NCI-H748 (cell line): Measurements from ENCODE around the gene EPHA10.
"Not testable (repeated sequence)": the region's sequence is repeated elsewhere in the genome, so short reads cannot be mapped to it uniquely, and the experiment has no call there.

Source experiments
- DNase-seq: peaks from one replicate; lab custom pipeline; 2025; ENCODE audit not compliant: unreplicated experiment; lab: John Stamatoyannopoulos, UW

The EPHA10 gene

DNA sequence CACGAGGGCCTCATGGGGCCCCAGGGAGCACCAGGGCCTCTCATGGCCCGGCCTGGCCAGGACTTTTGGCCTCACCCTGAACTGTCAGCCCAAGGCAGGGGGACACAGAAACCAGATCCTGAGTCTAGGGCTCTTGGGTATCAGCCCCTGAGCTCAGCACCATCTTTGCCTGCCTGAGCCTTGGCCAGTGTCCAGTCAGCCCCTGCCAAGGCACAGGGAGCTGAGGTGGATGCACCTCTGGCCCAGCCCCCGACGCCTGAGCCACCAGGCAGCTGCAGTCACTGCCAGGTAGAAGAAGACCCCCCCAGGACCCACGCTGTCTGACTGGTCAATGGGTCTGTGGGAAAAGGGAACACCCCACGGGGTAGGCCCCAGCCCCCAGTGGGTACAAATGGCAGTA is 47.3 kb downstream of the EPHA10 start:
- no peak for DNase-seq

DNA sequence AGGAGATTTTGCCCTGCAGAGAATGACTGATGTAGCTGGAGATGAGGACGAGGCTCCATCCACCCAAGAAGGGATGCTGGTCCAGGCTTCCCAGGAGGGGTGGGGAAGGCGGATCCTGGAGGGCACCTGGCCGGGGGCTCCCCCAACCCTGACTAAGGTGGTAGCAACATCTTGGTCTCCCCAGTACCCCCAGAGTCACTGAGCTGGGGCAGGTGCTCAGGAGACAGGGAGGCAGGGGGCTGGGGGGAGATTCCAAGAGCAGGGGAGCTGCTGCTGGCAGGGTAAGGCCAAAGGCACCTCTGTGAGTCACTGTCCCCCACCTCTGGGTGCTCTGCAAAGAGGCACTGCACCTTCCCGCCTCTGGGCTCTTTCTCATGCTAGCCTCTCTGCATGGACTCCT is 48.6 kb downstream of the EPHA10 start:
- no peak for DNase-seq

DNA sequence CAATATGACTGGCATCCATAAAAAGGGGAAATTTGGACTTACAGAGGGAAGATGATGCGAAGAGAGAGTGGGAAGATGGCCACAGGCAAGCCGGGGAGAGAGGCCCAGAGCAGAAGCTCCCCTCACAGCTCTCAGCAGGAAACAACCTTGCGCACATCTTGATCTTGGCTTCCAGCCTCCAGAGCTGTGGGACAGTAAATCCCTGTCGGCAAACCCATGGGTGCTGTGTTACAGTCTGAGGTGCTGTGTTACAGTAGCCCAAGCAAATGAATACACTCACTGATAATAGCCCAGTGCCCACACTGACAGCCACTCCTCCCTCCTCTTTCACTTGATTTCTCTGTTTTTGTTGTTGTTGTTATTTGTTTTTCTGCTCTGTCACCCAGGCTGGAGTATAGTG is 50.2 kb downstream of the EPHA10 start:
- no peak for DNase-seq

DNA sequence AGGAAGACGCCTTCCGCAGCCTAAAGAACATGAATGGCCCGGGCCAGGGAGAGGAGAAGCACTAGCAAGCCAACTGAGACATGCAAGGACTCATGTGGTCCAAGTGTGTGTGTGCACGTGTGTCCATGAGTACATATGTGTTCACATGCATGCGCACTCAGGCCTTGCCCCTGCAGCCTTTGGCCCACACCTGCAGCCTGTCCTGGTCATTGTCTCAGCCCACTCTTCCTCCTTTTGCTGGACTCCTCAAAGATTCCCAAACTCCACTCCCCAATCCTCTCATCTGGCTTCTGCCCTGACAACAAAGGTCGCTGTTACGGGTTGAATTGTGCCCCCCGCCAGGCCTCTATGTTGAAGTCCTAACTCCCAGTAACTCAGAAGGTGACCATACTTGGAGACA is 50.7 kb downstream of the EPHA10 start:
- DNase-seq, result no peak

DNA sequence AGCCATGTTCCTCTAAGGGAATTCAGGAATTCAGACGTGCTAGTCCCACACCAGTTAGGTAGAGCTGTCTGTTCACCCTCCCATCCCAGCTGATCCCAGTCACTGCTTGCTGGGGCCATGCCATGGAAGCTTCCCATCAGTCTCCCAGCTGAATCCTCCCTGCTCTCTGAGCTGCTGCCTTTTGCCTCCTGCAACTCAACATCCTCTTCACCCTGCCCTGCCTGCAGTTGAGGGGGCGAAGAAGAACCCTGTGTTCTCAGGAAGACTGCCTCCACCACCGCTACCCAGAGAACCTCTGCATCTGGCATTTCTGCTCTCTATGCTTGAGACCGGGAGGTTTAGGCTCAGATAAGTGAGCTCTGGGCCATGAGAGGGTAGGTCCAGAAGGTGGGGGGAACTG is 56.4 kb downstream of the EPHA10 start:
- no peak for DNase-seq

DNA sequence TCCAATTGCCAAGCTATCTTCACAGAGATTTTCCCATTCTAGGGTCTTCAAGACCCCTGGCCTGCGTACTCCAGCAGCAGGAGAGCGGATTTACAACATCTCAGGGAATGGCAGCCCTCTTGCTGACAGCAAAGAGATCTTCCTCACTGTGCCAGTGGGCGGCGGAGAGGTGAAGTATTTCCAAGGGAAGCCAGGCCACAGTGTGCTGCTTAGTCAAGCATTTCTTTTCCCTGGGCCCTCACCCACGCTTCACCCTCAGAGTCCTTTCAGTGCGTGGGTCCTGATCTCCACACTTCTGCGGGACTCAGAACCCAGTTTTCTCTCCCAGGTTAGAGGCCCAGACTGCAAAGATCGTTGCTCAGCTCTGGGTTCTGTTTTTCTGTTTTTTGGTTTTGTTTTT is 59.5 kb downstream of the EPHA10 start:
- no peak for DNase-seq

DNA sequence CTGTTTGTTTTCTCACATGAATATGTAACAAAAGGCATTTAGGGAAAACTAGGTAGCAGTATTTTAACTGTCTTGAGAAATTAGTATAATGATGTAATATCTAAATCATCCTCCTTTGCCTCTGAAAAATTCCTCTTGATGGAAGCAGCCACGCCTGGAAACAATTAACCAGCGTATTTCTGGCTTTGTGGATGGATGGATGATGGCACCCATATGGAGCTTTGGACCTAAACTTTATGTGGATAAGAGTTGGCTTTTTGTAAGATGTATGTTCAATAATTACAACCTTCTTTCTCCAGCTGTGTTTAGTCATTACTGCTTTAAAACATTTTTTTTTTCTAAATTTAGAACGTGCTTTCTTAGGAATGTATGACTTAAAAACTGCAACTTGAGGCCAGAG is 60.0 kb downstream of the EPHA10 start:
- no peak for DNase-seq

DNA sequence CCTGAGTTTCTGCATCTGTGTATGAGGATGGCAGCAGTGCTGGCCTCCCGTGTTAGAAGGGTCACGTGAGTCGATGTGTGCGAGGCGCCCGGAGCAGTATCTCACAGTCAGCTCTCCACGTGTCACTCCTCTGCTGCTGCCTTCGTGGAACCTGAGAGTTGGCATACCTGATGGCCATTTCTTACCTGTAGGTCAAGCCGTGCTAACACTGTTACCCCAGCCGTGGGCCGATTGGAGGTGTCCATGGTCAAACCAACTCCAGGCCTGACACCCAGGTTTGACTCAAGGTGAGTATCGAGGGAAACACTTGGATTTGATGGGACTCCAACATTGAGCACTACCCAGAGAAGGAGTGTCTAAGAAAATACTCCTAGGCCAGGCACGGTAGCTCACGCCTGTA is 61.9 kb downstream of the EPHA10 start:
- no peak for DNase-seq

DNA sequence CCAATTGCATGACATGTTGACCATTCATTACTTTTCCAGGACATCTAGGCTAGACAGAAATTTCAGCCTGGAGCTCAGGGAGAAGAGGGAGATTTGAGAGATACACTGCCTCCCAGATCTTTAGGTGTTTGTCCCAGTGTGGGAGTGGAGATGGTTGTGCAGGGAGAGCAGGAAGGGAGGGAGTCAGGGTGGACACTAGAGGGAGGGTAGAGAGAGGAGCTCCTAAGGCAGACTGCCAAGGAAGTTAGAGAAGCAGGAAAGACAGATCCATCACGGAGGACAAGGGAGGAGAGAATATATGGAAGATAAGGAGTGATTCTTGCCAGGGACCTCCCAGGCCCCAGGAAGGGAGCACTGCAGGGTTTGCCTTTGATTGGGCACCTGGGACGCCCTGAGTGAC is 63.9 kb downstream of the EPHA10 start:
- DNase-seq, result no peak

DNA sequence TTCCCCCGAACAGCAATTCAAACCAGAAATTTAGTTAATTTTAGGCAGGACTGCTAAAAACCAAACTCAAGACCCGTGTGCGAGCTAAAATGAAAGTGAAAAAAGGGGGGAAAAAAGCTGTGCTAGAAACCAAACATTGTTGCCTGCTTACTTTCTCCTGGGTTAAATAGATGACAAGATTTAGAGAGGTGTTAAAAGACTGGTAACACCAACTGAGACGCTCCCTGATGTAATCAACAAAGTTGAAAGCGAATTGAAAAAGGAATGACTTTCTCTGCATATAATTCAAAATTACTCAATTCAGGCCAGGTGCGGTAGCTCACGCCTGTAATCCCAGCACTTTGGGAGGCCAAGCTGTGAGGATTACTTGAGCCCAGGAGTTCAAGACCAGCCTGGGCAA is 65.8 kb downstream of the EPHA10 start:
- DNase-seq, result no peak

DNA sequence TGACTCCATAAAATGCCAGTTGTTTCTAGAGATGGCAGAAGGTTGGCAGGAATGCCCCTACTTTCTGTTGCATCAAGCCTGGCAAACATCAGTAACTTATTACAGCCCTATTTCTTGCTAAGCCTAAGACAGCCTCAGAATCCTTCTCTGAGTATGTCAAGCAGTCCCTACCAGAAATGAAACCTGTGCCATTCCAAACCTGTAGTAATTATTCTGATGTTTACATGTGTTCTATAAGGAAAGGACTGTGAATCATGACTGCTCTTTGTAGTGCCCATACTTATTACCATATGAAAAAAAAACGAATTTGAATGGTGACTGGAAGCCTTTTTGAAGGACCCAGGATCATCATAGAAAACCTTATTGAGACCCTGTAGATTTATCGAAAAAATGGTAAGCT is 67.2 kb downstream of the EPHA10 start:
- DNase-seq, result no peak

DNA sequence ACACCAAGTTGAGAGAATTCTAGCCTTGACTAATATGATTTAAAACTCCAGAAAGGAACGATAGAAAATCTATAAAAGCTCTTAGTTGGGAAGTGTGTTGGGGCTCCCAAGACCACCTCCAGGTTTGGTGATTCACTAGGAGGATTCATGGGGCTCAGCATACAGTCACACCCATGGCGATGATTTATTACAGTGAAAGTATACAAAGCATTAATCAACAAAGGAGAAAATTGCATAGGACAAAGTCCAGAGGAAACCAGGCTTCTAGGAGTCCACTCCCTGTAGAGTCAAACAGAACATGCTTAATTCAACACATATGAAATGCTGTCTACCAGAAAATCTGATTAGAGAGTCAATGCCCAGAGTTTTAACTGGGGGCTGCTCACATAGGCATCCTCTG is 67.8 kb downstream of the EPHA10 start:
- DNase-seq, result no peak

DNA sequence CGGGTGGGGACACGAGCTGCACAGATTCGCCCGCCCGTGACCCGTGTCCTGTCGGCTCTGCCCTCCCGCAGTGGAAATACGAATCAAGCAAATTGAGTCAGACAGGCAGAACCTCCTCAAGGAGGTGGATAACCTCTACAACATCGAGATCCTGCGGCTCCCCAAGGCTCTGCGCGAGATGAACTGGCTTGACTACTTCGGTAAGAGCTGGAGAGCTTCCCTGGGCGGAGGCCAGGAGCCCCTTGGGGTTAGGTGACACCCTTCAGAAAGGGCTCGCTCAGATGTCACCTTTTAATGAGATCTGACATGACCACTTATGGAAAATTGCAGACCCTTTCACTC is 72.1 kb downstream of the EPHA10 start:
- peak; percentile 28 for DNase-seq

DNA sequence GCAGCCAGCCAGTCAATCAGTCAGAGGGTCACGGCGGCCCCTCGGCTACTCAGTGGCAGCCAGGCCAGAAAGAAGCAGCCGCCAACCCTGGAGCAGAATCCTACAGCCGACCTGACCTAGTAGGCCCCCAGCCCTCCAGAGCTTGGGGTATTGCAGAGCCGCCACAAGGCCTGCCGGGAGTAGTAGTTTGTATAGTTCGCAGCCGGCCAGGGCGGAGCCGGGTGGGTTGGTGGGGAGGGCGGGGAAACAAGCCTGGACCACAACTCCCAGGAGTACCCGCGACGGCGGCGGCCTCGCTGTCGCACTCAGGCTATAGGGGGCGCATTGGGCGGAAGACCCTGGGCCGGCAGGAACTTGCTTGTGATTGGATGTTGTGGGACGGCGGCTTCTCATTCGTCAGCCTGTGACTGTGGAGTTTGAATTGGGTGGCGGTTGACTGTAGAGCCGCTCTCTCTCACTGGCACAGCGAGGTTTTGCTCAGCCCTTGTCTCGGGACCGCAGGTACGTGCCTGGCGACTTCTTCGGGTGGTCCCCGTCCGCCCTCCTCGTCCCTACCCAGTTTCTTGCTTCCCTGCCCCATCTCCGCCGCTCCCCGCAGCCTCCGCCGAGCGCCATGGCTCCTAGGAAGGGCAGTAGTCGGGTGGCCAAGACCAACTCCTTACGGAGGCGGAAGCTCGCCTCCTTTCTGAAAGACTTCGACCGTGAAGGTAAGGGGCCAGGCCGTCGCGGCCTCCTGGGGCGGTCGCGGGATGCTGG is 72.7 kb downstream of the EPHA10 start, which contains the start of gene CDCA8:
Gene CDCA8, plus strand, starts transcription at position 439 of the 756 bp plus-strand sequence. Its CDS starts 175 bp downstream, at position 614.
- DNase-seq, result peak; percentile 94

DNA sequence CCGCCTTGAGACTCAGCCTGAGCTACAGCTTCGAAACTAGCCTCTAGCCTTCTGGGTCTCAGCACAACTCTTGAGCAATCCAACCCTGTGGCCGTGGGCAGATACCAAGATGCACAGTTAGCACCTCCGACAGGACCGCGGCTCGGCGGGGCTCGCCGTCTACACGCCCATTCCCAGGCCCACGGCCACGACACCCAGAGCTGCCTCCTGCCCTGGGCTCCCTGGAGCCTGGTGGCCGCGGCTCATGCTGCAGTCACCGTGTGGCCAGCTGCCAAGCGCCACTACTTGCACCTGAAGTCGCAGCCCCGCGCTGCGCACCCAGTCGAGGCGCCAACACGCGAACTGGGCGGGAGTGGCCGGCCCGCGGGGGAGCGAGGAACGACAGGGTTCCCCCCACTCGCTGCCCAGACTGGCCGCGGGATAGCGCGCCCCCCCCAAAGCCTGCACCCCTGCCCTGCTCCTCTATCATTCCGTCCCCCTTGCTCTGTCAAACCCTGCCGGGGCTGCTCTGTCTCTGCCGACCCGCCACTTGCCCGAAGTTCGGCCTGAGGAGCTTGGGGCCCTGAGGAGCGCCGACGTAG is 73.3 kb downstream of the EPHA10 start:
- peak; percentile 44 for DNase-seq

DNA sequence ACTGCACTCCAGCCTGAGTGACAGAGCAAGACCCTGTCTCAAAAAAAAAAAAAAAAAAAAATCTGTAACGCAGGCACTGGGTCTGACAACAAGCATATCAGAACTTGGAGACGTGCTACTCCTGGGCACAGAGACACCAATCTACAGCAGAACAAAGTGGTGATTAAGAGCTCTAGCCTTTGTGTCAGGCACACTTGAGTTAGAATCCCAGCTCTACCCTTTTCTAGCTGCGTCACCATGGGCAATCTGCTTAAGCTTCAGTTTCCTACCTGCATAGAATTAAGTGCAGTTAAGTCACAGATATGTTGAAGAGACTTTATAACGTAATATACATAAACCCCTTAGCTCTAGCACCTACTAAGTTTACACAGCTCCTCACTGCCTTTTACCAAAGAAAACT is 76.0 kb downstream of the EPHA10 start:
- DNase-seq, result no peak

DNA sequence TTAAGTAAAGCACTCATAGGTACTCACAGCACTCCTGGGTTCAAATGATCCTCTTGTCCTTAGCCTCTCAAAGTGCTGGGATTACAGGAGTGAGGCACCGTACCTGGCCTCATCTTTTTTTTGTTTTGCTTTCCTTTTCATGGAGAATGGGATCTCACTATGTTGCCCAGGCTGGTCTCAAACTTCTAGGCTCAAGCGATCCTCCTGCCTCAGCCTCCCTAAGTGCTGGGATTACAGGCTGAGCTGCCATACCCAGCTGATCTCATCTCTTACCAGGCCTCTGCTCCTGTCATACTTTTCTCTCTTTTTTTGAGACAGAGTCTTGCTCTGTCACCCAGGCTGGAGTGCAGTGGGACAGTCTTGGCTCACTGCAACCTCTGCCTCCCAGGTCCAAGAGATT is 77.2 kb downstream of the EPHA10 start:
- not testable (repeated sequence) for DNase-seq

DNA sequence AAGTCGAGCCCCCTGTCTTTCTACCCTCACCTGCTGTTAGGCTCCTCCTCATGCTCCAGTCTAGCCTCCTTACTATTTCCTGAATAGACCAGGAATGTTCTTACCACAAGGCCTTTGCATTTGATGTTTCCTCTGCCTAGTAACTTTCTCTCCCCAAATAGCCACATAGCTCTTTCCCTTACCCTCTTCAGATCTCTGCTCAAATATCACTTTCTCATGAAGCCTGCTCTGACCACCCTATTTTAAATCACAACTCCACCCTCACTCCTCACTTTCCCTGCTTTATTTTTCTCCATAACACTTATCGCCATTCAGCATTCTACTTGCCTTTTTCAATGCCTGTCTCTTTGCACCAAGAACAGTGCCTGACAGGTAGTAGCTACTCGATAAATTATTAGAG is 79.2 kb downstream of the EPHA10 start:
- no peak for DNase-seq

DNA sequence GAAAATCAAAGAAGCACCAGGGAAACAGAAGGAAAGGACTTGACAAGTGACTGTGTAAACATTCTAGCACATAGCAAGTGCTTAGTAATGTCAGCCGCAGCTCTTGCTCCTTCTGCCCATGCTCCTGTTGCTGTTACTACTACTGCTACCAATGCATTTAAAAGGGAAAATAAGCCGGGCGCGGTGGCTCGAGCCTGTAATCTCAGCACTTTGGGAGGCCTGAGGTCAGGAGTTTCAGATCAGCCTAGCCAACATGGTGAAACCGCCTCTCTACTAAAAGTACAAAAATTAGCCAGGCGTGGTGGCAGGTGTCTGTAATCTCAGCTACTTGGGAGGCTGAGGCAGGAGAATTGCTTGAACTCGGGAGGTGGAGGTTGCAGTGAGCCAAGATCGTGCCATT is 80.7 kb downstream of the EPHA10 start:
- DNase-seq, result not testable (repeated sequence)

DNA sequence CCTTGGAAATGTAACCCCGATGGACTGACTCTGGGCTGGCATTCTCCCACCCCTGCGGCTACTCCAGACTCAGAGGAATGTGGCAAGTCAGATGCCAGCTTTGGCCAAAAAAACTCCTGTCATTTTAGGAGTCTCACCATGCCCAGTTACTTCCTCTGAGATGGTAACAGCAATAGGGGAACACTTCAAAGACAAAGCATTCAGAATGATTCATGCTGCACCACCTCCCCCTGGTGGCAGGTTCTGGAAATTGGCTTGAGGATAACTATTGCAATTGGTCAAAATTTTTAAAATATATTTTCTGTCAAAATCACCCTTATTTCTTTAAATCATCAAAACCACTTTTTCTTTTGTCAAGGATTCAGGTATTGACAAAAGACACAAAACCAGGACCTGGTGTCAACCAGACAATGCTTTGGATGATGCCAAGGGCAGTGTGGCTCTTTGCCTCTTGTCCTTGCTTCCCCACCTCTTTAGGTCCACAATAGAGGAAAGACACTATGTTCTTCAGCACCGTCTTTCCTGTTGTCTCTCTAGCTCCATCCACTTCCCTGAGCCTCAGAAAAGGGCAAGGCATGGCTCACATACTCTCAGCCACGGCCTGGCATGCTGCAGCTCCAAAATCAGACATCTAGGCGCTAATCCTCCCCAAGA is 82.5 kb downstream of the EPHA10 start:
- peak; percentile 40 for DNase-seq

DNA sequence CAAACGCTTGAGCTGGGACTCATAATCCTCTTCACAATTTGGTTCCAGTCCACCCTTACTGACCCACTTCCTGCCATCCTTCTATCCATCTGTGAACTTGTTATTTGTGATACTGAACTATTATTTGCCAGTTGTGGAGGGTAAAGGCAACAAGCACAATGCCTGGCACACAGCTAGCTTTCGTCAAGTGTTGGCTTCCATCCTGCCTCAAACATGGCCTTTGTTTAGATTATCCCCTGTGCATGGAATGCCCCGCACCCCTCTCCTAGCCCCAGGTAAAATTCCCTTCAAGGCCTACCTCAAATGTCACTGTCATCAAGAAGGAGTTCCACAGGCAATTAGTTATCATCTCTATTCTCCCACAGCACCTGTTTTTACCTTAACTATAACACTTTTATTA is 84.0 kb downstream of the EPHA10 start:
- no peak for DNase-seq

DNA sequence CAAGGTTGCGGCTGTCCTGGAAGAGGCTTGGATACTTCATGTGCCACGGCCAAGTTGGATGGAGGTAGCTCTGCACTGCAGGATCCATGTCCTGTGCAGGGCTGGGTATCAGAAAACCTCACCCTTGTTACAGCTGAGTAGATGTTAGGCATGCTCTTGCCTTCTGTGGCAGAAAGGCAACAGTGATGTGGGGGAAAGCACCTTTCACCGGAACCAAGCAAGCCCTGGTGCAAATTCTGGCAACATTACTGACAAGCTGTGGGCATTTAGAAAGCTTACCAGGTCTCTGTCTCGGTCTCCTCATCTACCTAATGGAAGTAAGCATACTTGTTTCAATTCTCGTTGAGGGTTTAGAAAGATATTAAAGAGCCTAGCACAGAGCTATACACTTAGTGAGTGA is 87.1 kb downstream of the EPHA10 start:
- DNase-seq, result no peak

DNA sequence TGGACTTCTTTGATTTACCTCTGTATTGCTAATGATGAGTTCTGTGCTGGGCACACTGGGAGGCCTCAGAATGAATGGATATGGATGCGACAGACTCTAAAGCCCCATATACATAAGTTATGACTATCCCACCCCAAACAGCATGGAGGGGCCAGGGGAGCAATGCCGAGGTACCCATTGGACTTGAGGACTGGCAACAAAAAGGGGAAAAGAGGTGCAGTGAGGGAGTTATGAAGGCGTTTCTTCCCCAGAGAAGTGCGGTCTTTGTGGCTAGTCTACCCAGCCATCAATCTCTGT is 87.8 kb downstream of the EPHA10 start:
- DNase-seq, result no peak
